SU-DHL-6 (cell line): ENCODE results near the gene C1orf52.

Experiments used
- EZH2phosphoT487 ChIP-seq: fragments of 200-600 bp; sonication (generic), shearing (Covaris generic); conservative IDR thresholded peaks from 2 replicates; pipeline ENCODE4 v1.6.1; 2018; ENCODE audit warnings: mild to moderate bottlenecking, antibody characterized with exemption, low read length, moderate library complexity, mixed read lengths
- TF ChIP-seq, protein P1 (sequence below): fragments of 200-600 bp; sonication (generic); IDR thresholded peaks from one replicate; pipeline ENCODE4 v1.5.1; 2017; ENCODE audit warnings: antibody characterized with exemption, mild to moderate bottlenecking, low read length, moderate library complexity; ENCODE audit not compliant: insufficient read depth, poor library complexity, severe bottlenecking

DNA sequence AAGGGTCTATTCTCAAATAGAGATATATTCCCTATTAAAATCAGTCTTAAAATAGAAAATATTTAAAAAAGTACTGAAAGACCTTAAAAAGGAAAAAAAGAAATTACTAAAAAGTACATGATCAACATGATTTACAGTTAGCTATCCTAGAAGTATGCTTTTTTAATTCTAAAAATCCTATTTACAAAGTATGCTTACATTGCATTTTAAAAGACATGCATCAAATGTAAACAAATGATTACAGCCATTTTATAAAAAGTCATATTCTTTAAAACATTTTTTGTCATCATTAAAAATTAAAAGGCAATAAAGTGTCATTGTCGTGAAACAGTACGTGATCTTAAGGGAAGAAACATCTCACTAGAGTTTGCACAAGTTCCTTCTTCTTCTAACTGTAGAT lies 7.9 kb upstream of the C1orf52 start:
- TF ChIP-seq, protein P1, sequence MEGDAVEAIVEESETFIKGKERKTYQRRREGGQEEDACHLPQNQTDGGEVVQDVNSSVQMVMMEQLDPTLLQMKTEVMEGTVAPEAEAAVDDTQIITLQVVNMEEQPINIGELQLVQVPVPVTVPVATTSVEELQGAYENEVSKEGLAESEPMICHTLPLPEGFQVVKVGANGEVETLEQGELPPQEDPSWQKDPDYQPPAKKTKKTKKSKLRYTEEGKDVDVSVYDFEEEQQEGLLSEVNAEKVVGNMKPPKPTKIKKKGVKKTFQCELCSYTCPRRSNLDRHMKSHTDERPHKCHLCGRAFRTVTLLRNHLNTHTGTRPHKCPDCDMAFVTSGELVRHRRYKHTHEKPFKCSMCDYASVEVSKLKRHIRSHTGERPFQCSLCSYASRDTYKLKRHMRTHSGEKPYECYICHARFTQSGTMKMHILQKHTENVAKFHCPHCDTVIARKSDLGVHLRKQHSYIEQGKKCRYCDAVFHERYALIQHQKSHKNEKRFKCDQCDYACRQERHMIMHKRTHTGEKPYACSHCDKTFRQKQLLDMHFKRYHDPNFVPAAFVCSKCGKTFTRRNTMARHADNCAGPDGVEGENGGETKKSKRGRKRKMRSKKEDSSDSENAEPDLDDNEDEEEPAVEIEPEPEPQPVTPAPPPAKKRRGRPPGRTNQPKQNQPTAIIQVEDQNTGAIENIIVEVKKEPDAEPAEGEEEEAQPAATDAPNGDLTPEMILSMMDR, result no peak
- TF ChIP-seq EZH2phosphoT487, result no peak
